Activated CD4-positive, CD25-positive, alpha-beta regulatory T cell treated with anti-CD3 and anti-CD28 coated beads, Interleukin-2, amount 50 U/mL, for 16 hours (primary cell): Measurements from ENCODE around the gene SMIM21.

Experiments used
- DNase-seq: peaks from one replicate; pipeline ENCODE4 v3.0.0-alpha.2; 2020; ENCODE audit warnings: low read depth, low spot score

Gene SMIM21

DNA sequence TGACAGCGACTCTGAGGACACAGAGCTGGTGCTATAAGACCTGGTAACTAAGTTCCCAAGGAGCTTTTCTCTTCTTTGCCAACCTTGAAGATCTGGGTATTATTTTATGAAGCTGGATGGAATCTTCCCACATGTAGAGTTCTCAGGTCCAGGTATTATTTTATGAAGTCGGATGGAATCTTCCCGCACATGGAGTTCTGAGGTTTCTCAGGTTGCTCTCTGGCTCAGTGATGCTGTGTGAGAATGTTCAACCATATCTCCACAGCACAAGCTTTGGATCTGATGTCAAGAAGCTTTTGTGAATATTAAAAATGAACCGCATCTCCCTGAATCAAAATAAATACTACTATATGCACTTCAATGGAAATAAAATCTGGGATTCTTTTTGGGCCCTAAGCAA, at the start of gene SMIM21:
Gene SMIM21 (minus strand): TSS at position 101 of the 400 bp plus-strand sequence. CDS start 140 bp downstream, outside the sequence.
- DNase-seq: no peak

DNA sequence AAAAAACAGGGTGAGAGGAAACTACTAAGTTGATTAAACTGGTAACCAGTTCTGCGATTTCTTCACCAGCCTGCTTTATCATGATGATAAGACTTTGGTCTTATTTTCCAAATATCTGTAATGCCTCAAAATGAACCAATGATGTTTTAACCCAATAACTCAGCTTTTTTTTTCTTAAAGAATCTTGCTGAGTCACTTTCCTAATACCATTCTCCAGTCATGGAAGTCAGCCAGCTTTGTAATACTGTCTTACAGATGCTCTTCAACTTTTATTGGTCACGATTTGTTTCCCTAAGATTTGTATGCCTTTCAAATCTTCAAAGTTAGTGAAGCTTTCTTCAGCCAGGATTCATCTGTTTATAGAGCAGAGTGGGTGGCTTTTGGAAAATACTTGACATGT, 47.7 kb upstream of the SMIM21 start:
- DNase-seq: no peak

DNA sequence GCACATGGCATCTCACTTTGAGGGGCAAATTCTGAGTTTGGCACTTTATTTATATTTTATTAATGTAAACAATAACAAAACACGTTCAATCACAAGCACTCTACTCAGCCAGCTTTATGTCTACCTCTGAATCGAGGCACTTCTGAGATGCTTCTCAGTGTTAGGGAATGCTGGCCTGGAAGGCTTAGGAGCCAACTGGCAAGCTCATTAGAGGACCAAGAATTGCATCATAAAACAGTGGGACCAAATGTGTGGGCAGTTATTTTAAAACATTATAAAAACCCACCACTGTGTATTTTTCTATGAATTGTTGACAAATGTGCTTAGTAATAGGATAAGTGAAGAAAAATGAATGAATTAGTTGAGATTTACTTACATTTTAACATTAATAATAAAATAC, 46.8 kb upstream of the SMIM21 start:
- no peak for DNase-seq

- DNase-seq: no peak
These were observed 45.8 kb upstream of the SMIM21 start for GRCh38 chr18:75473316-75473715.

- no peak for DNase-seq
These were observed 45.4 kb upstream of the SMIM21 start for GRCh38 chr18:75472906-75473305.

GRCh38 chr18:75472396-75472795, 44.9 kb upstream of the SMIM21 start:
- no peak for DNase-seq

GRCh38 chr18:75471850-75472249, 44.3 kb upstream of the SMIM21 start:
- no peak for DNase-seq

GRCh38 chr18:75467851-75468250, 40.3 kb upstream of the SMIM21 start:
- no peak for DNase-seq

GRCh38 chr18:75467281-75467795, 39.8 kb upstream of the SMIM21 start:
- DNase-seq: no peak

DNA sequence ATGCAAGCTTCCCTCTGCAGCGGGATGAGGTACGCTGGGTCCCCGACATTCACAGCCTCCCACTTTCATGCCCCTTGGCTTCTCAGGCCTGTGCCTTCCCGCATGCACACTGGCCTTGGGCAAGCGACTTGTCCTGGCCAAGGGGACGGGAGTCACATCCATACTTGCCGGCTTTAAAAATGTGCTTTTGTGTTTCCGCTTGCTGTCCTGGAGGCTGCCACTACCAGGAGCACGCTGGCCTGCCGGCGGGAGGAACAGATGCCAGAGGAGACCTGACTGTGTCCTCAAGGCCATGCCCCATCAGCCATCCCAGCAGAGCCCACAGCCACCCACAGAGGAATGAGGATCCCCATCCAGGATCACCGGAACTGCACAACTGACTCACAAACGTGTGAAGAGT, 36.9 kb upstream of the SMIM21 start:
- no peak for DNase-seq

DNA sequence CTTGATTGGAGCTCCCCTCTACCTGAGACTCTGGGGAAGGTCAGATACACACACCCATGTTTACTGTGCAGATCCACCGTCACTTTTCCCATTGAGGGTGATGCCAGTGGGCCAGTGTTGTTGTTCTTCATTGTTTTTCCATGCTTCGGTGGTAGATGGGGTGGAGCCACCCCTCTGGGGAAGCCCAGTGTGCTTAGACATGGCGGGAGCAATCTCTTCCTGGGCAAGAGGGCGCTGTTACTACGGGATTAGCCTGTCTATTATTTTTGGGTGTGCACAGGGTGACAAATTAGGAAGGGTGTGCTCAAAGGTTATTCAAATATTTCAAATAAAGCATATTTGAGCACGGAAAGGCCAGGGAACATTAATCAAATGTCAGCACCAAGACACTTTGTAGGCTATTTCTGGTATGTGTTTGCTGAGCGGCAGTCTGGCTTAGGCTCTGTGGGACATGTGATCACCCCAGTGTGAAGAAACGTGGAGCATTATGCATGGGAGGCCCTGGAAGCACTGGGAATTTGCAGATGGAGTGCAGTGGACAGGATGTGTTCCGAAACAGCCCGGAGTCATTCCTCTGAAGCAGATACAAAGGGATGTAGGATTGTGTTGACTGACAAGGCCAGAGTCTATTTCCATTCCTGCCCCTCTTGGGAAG, 34.8 kb upstream of the SMIM21 start:
- no peak for DNase-seq

- DNase-seq: no peak
These were observed 28.7 kb upstream of the SMIM21 start for GRCh38 chr18:75456199-75456631.

GRCh38 chr18:75455249-75456198, 28.0 kb upstream of the SMIM21 start:
- DNase-seq: no peak

DNA sequence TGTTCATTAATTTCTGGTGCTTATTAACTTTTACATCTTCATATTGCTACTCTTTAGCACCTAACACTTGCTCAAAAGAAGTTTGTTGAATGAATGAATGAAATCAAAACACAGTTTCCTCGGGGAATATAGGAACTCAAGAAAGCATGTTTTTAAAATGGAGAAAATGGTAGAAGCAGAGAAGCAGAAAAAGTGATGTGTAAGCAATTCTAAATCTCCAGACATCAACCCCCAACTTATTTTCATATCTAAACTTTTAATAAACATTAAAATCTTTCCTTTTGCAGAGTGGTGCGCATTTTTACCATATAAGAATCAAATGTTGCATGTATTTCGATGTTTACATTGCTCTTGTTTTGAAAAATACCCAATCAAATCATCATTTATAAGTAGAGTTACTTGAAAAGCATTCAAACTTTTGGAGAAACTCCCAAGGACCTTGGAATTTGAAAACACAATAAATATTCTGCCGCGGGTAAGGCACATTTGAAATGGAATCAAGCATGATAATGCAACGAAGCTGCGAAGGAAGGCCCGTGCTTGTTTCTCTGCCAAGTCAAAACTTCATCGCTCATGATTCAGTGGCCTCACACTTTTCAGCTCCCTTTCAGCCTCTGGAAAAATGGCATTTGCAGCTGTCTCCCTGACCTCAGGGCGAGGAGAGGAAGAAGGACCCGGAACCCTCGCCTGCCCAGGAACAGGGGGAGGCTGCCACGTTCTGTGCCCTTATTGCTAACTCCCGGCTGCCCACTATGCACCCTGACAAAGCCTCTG, 26.7 kb upstream of the SMIM21 start:
- no peak for DNase-seq

DNA sequence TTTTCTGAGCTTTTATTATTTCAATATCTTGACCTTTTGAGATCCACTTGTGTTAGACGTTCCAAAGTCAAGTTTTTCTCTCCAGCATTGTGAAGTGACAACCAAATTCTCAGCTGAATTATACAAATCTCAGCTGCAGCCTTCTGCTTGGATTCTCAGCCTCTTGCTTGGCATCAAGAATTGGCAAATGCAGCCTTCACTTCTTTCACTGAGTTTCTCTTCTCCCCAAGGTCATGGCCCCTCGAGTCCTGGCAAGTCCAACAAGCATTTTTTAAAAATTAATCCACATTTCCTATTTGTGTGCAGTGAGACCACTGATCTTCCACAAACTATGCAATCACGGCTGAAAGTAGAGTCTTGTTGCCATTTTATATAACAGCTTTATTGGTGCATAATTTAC, 23.4 kb upstream of the SMIM21 start:
- no peak for DNase-seq

- DNase-seq: no peak
These were observed 14.4 kb upstream of the SMIM21 start for GRCh38 chr18:75441896-75442295.

- no peak for DNase-seq
These were observed 11.8 kb upstream of the SMIM21 start for GRCh38 chr18:75439348-75439747.

DNA sequence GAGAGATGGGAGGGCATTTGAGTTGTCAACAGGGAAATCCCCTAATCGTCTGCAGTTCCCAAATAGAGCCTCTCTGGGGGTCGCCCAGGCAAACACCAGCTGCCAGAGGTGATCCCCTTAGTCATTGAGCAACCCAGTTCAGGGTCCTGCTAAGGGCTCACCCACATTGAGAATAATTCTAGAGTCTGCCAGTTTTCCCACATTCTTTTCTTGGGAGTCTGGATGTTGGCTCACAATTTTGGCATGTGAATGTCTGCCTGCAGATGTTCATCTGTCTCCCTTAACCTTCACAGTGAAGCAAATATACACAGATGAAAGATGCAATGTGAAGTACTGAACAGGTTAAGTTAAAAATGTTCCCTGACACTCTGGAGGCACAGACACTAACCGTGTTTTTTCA, 11.4 kb upstream of the SMIM21 start:
- no peak for DNase-seq

GRCh38 chr18:75437979-75438378, 10.5 kb upstream of the SMIM21 start:
- DNase-seq: no peak

DNA sequence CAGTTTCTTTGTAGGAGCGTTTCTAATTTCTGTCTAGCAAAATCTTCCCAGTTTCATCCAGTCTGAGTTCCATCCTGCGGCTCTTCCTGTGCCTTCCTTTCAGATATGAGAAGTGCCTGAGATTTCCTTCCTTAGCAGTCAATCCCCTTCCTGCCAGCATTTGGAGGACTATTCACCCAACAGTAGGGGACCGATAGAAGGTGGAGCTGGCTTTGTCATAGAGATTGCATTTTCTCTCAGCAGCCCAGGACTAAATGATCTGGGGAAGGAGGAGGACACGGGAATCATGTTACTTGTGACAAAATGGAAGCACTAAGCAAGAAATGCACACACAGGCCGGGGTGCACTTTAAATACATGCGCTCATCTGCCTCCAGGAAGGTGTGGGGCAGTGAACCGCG, 5.6 kb upstream of the SMIM21 start:
- DNase-seq: no peak

DNA sequence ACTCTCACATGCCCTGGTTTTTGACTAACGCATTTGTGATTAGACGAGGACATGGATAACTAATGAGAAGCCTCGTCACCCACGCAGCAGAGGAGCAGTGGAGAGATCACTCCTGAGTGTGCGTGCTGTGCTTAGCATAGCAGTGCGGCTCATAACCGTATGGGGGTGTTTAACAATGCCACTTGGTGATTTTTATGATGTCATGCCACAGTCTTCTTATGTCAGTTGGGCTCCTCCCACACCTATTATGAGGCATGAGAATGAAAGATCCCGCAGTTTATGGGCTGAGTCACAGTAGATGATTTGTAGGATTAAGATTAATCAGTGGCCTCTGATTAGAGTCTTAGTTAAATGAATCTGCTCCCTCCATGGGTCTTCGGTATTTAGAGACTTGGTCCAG, 2.5 kb upstream of the SMIM21 start:
- DNase-seq: no peak

- no peak for DNase-seq
These were observed 987 bp upstream of the SMIM21 start for GRCh38 chr18:75428490-75428889.
